Activated CD8-positive, alpha-beta memory T cell treated with anti-CD3 and anti-CD28 coated beads, Interleukin-2, amount 10 ng/mL, durations not matched to agents 7 days and 5 days (primary cell): ENCODE measurements around the gene TSFM. TPM values are rescaled to one million over a fixed set of nuclear protein-coding genes. Genes with fewer than 3 reads are reported as not detected.

Experiments used
- ATAC-seq: fragments of 150-1000 bp; cut with Tn5 transposase; one replicate; pipeline ENCODE4 v1.10.0; 2021; ENCODE audit warnings: moderate library complexity
- CTCF ChIA-PET: fragments of 350-600 bp; sonication (Branson Sonifier 250); formaldehyde crosslinking; loops from one replicate; lab custom pipeline; 2021; ENCODE audit warnings: antibody characterized with exemption; lab: Charles Lee
- DNase-seq: peaks from one replicate; pipeline ENCODE4 v3.0.0-alpha.2; 2020
- H3K27ac Mint-ChIP-seq: one replicate; pipeline ENCODE4 v1.8.0; 2021; ENCODE audit warnings: mild to moderate bottlenecking, mixed read lengths
- H3K27me3 Mint-ChIP-seq: one replicate; pipeline ENCODE4 v1.8.0; 2021; ENCODE audit warnings: mixed read lengths
- H3K36me3 Mint-ChIP-seq: one replicate; pipeline ENCODE4 v1.8.0; 2021; ENCODE audit warnings: mild to moderate bottlenecking, mixed read lengths
- H3K4me1 Mint-ChIP-seq: one replicate; pipeline ENCODE4 v1.8.0; 2021; ENCODE audit warnings: mixed read lengths
- H3K4me3 Mint-ChIP-seq: one replicate; pipeline ENCODE4 v1.8.0; 2021; ENCODE audit warnings: mild to moderate bottlenecking, moderate library complexity, mixed read lengths
- H3K9me3 Mint-ChIP-seq: one replicate; pipeline ENCODE4 v1.8.0; 2022; ENCODE audit warnings: low read depth, mixed read lengths
- total RNA-seq, 2 experiments: library from RNA; stranded (reverse); gene quantifications; one replicate each; pipeline ENCODE4 v1.2.3, GENCODE V29; 2021

Gene TSFM
- total RNA-seq, 2 experiments from 2014 or later, result 32.2 to 45.8 TPM

GRCh38 chr12:57760347-57760982, 22.1 kb upstream of the TSFM start:
- H3K36me3 Mint-ChIP-seq, result peaks cover 20% of the 10 kb centered on the region
- peaks cover 3% of the 10 kb centered on the region for H3K27me3 Mint-ChIP-seq
- no peak overlapping the region for H3K4me3 Mint-ChIP-seq
- DNase-seq, result no peak
- ATAC-seq, result no peak
- no peaks in the 10 kb centered on the region for H3K9me3 Mint-ChIP-seq
- H3K4me1 Mint-ChIP-seq, result peaks cover 30% of the 10 kb centered on the region
- CTCF ChIA-PET, result interaction anchor here (1.0 to 2.2 kb wide), 11 partner anchors 11 to 153 kb away, joined by 3 to 10 read pairs (median 4); partner anchors contain the start of genes TSFM and TSPAN31
- no peak overlapping the region for H3K27ac Mint-ChIP-seq

- DNase-seq (no peak), ATAC-seq (no peak)
- CTCF ChIA-PET, result interaction anchor here (1.0 to 3.5 kb wide), 5 partner anchors 7 to 36 kb away, joined by 3 to 10 read pairs (median 3); partner anchors contain the start of genes MARCHF9, TSFM and TSPAN31
- peaks cover 20% of the 10 kb centered on the region for H3K36me3 Mint-ChIP-seq
- peaks cover 31% of the 10 kb centered on the region for H3K4me1 Mint-ChIP-seq
- H3K27me3 Mint-ChIP-seq, result peaks cover 10% of the 10 kb centered on the region
- no peak overlapping the region for H3K4me3 Mint-ChIP-seq
- H3K27ac Mint-ChIP-seq, result no peak overlapping the region
- H3K9me3 Mint-ChIP-seq, result no peaks in the 10 kb centered on the region
Measured at GRCh38 chr12:57761391-57761998, 21.1 kb upstream of the TSFM start.

- DNase-seq, result no peak
- Mint-ChIP-seq H3K36me3 (peaks cover 19% of the 10 kb centered on the region), H3K9me3 (no peaks in the 10 kb centered on the region), H3K4me1 (peaks cover 27% of the 10 kb centered on the region), H3K27ac (no peak overlapping the region), H3K4me3 (no peak overlapping the region), H3K27me3 (peaks cover 15% of the 10 kb centered on the region)
- CTCF ChIA-PET, result interaction anchor here (1.2 to 3.5 kb wide), 3 partner anchors 8 to 35 kb away, joined by 3 to 10 read pairs (median 3); partner anchors contain the start of genes MARCHF9 and TSFM
- no peak for ATAC-seq
Measured at GRCh38 chr12:57762463-57762862, 20.1 kb upstream of the TSFM start.

- no peak for ATAC-seq
Measured at GRCh38 chr12:57763881-57764661, 18.5 kb upstream of the TSFM start.

GRCh38 chr12:57764662-57765002, 18.0 kb upstream of the TSFM start:
- Mint-ChIP-seq H3K27ac (peak overlapping the region; percentile 69), H3K27me3 (peaks cover 15% of the 10 kb centered on the region), H3K9me3 (no peaks in the 10 kb centered on the region), H3K36me3 (peaks cover 11% of the 10 kb centered on the region), H3K4me1 (peaks cover 23% of the 10 kb centered on the region), H3K4me3 (peak overlapping the region; percentile 80)
- DNase-seq (no peak), ATAC-seq (peak; percentile 20)
- CTCF ChIA-PET, result interaction anchor here (0.8 to 3.5 kb wide), 10 partner anchors 8 to 134 kb away, joined by 3 to 19 read pairs (median 5); partner anchors contain the start of genes MARCHF9 and TSFM

More at GRCh38 chr12:57763881-57764661, 18.5 kb upstream of the TSFM start:
- no peak for DNase-seq
- CTCF ChIA-PET, result interaction anchor here (0.8 to 3.5 kb wide), 11 partner anchors 8 to 144 kb away, joined by 3 to 19 read pairs (median 5); partner anchors contain the start of genes MARCHF9 and TSFM
- Mint-ChIP-seq H3K4me3 (peak overlapping the region; percentile 80), H3K36me3 (peaks cover 13% of the 10 kb centered on the region), H3K4me1 (peaks cover 27% of the 10 kb centered on the region), H3K27ac (no peak overlapping the region), H3K27me3 (peaks cover 15% of the 10 kb centered on the region), H3K9me3 (no peaks in the 10 kb centered on the region)

DNA sequence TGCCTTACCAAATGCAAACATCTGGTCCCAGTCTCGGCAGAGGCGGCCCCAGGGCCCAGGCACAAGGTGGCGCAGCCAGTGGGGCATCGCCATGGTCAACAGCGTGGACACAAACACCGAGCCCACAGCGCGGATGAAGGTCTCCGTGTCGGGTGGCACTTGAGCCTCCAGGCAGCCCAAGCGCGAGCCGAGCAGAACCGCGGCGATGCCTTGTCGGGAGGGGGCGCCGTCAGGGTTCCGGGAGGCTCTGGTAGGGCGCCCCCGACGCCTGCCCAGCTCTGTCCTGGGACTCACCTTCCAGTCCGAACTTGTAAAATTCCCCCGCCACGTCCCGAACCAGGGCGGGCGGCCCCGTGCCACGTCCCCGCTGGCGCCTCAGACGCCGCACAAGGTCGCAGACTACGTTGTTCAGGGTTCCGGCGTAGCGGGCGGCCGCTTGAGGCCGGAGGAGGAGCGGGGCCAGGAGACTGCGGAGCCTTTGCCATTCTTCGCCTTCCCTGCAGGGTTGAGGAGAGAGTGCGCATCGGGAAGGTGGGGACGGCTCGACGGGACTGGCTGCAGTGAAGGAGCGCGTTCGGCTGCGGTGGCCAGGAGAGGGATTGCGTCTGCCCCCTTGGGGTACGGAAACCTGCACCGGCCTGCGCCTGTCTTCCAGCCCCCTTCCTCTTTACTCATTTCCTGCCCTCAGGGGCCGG, 17.4 kb upstream of the TSFM start:
- ATAC-seq (peak; percentile 80), DNase-seq (peak; percentile 72)
- Mint-ChIP-seq H3K27me3 (peaks cover 15% of the 10 kb centered on the region), H3K4me3 (peak overlapping the region; percentile 80), H3K36me3 (peaks cover 16% of the 10 kb centered on the region), H3K9me3 (no peaks in the 10 kb centered on the region), H3K4me1 (peaks cover 28% of the 10 kb centered on the region), H3K27ac (peak overlapping the region; percentile 69)
- CTCF ChIA-PET, result interaction anchor here (0.8 to 3.5 kb wide), 13 partner anchors 9 to 134 kb away, joined by 3 to 48 read pairs (median 5); partner anchors contain the start of genes MARCHF9 and TSFM

DNA sequence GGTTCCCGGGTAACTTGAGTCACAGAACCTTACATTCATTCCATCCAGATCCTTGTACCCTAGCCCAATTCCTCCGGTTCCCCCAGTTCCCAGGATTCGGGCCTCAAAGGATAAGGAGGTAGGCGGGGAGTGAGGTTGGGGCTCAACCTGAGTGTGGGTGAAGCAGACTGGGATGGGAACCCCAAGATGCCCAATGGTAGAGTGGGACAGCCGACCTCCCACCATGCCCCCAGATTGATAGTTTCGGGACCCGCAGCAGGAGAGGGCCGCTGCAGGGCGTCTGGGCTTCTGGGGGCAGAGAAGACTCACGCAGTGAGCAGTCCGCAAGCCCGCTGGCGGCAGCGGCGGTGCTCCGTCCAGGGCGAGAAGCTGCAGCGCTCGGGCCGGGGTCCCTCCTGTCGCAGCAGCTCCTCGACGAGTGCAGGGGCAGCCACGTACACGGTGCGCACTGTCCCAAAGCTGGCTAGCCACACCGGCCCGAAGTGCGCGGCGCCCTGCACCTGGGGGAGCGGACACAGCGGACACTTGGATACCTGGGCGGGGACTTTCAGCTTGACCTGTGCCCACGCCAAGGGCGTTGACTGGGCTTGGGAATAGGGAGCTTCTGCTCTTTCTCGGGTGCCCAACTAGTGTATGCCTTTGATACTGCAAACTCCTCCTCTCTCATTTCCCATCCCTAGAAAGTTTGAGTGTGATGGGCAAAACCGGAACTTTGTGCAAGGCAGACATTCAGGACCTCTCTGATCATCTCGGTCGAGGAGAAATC, 16.7 kb upstream of the TSFM start:
- H3K27ac Mint-ChIP-seq, result no peak overlapping the region
- DNase-seq (no peak), ATAC-seq (peak; percentile 24)
- H3K36me3 Mint-ChIP-seq, result peaks cover 16% of the 10 kb centered on the region
- H3K4me1 Mint-ChIP-seq, result peaks cover 33% of the 10 kb centered on the region
- peak overlapping the region; percentile 80 for H3K4me3 Mint-ChIP-seq
- H3K27me3 Mint-ChIP-seq, result peaks cover 15% of the 10 kb centered on the region
- CTCF ChIA-PET, result interaction anchor here (0.8 to 3.2 kb wide), 11 partner anchors 8 to 140 kb away, joined by 3 to 48 read pairs (median 4); partner anchors contain the start of gene MARCHF9
- H3K9me3 Mint-ChIP-seq, result no peaks in the 10 kb centered on the region

GRCh38 chr12:57766464-57767304, 15.9 kb upstream of the TSFM start, which contains the start of gene CYP27B1:
Gene CYP27B1 (minus strand): TSS chr12:57767078. CDS start chr12:57767041, 37 bp downstream.
- CTCF ChIA-PET, result interaction anchor here (0.8 to 3.2 kb wide), 9 partner anchors 7 to 139 kb away, joined by 3 to 48 read pairs (median 3); partner anchors contain the start of gene MARCHF9
- peaks cover 15% of the 10 kb centered on the region for H3K27me3 Mint-ChIP-seq
- peaks cover 13% of the 10 kb centered on the region for H3K36me3 Mint-ChIP-seq
- H3K4me1 Mint-ChIP-seq, result peaks cover 39% of the 10 kb centered on the region
- peak within 1 kb of the TSS; percentile 80 for H3K4me3 Mint-ChIP-seq
- DNase-seq (no peak), ATAC-seq (no peak)
- no peaks in the 10 kb centered on the region for H3K9me3 Mint-ChIP-seq
- H3K27ac Mint-ChIP-seq, result no peak within 1 kb of the TSS

GRCh38 chr12:57767305-57767698, 15.3 kb upstream of the TSFM start:
- peaks cover 42% of the 10 kb centered on the region for H3K4me1 Mint-ChIP-seq
- H3K36me3 Mint-ChIP-seq, result peaks cover 13% of the 10 kb centered on the region
- DNase-seq, result no peak
- peaks cover 15% of the 10 kb centered on the region for H3K27me3 Mint-ChIP-seq
- no peak overlapping the region for H3K27ac Mint-ChIP-seq
- H3K9me3 Mint-ChIP-seq, result no peaks in the 10 kb centered on the region
- no peak for ATAC-seq
- no peak overlapping the region for H3K4me3 Mint-ChIP-seq
- CTCF ChIA-PET, result interaction anchor here (1.2 to 3.2 kb wide), 4 partner anchors 8 to 98 kb away, joined by 3 to 48 read pairs (median 8); partner anchors contain the start of gene MARCHF9

DNA sequence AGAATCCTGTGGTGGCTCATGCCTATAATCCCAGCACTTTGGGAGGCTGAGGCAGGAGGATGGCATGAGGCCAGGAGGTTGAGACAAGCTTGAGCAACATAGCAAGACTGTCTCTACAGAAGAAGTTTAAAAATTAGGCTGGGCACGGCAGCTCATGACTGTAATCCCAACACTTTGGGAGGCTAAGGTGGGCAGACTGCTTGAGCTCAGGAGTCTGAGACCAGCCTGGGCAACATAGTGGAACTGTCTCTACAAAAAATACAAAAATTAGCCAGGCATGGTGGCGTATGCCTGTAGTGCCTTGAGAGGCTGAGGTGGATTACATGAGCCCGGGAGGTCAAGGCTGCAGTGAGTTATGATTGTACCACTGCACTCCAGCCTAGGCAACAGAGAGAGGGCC, 14.7 kb upstream of the TSFM start:
- CTCF ChIA-PET, result interaction anchor here (1.2 to 3.2 kb wide), 4 partner anchors 9 to 97 kb away, joined by 3 to 48 read pairs (median 8); partner anchors contain the start of gene MARCHF9
- no peaks in the 10 kb centered on the region for H3K9me3 Mint-ChIP-seq
- H3K4me3 Mint-ChIP-seq, result no peak overlapping the region
- DNase-seq (no peak), ATAC-seq (no peak)
- peaks cover 9% of the 10 kb centered on the region for H3K36me3 Mint-ChIP-seq
- H3K4me1 Mint-ChIP-seq, result peaks cover 43% of the 10 kb centered on the region
- peaks cover 15% of the 10 kb centered on the region for H3K27me3 Mint-ChIP-seq
- H3K27ac Mint-ChIP-seq, result no peak overlapping the region

GRCh38 chr12:57769594-57769993, 13.0 kb upstream of the TSFM start:
- Mint-ChIP-seq H3K4me1 (peaks cover 36% of the 10 kb centered on the region), H3K4me3 (peak overlapping the region; percentile 38), H3K27ac (no peak overlapping the region), H3K27me3 (peaks cover 15% of the 10 kb centered on the region), H3K36me3 (peaks cover 5% of the 10 kb centered on the region), H3K9me3 (no peaks in the 10 kb centered on the region)
- no peak for DNase-seq
- CTCF ChIA-PET, result no interaction called here
- ATAC-seq, result no peak
